ENCODE data around the gene LRRC27. TPM values are rescaled to one million over a fixed set of nuclear protein-coding genes. Genes with fewer than 3 reads are reported as not detected.

The LRRC27 gene
- total and polyA plus RNA-seq, 2 donors (not counting 1 experiment from before 2014, with no cell fraction given) = 23.6 to 25.6 TPM

DNA sequence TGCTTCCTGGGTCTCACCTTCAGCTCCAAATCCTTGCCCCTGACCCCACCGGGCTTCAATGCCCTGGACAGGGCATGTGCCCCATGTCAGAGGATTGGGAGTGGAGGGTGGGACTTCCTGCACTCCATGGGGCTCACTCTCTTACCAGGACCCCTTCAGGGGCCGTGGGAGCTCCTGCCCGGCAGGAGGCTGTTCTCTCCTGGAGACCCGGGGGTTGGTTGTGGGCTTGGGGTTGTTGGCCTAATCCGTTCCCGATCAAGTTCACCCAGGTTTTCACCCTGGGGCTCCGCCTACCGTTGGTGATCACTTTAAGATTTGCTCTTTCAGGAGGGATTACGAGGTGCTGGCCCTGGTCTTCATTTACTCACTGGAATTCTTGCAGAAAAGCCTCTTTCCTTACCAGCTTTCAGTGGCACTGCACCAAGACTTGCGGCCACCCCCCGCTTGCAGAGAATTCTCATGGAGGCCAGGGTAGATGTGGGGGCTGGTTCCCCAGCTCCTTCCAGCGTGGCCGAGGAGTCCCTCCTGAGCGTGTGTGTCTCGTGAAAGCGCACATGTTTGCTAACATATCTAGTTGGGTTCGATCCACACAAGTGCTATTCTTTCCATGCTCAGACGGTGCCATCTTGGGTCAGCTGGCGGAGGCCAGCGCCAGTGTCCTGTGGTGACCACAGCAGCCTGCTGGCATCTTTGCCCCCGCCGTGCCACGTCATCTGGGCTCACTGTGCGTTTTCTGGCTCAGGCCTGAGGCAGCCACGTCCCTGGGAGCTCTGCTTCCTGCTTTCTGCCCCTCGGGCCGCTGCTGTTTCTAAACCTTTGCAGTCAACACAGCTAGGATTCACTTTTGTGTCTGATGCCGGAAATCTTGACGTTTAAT is 80.6 kb downstream of the LRRC27 start:
- no peak overlapping the region for H3K4me3 ChIP-seq (ENCODE audit: control extremely low read depth in 1 of 5, extremely low read depth in 1 of 5, insufficient read depth in 1 of 5, low read depth in 2 of 5, low read length in 4 of 5)
- H4K20me1 ChIP-seq (ENCODE audit: control insufficient read depth, insufficient read depth, low read length, poor library complexity, severe bottlenecking) = peaks cover 24% of the 10 kb centered on the region
- DNase-seq (no peak), ATAC-seq (ENCODE audit: low read depth) (no peak)
- Mint-ChIP-seq H3K4me3 (no peak overlapping the region), H3K27me3 (no peaks in the 10 kb centered on the region), H3K27ac (peak overlapping the region; percentile 26), H3K4me1 (peaks cover 38% of the 10 kb centered on the region), H3K9me3 (ENCODE audit: insufficient read depth) (no peaks in the 10 kb centered on the region)
- H3K27ac ChIP-seq (ENCODE audit: low read length in 2 of 2) = no peak overlapping the region
- H3K36me3 ChIP-seq (replicated peaks in 1 of 2; ENCODE audit: control extremely low read depth in 1 of 2, control insufficient read depth in 1 of 2, extremely low read depth in 1 of 2, insufficient read depth in 2 of 2, low read length in 1 of 2) = peaks cover 0 to 23% of the 10 kb centered on the region in 2 experiments
- H3K4me1 ChIP-seq (ENCODE audit: control insufficient read depth in 2 of 2, insufficient read depth in 2 of 2, low read length in 2 of 2) = peaks cover 35 to 58% of the 10 kb centered on the region in 2 donors
- H3K4me2 ChIP-seq (replicated peaks; ENCODE audit: low read depth, low read length, poor library complexity, severe bottlenecking) = peak overlapping the region; percentile 41
- ChIA-PET CTCF (interaction anchor here (0.9 to 2.4 kb wide), 3 partner anchors 10 to 31 kb away, joined by 3 to 7 read pairs (median 6); no protein-coding TSS in a partner anchor), POLR2A (interaction anchor here (1.5 to 2.1 kb wide), 2 partner anchors 9 to 18 kb away, joined by 6 read pairs; no protein-coding TSS in a partner anchor)
- no peak overlapping the region for H3K9ac ChIP-seq (ENCODE audit: low read length)
- WGBS (ENCODE audit: insufficient coverage) = 78% methylated on average over 25 of the region's 29 CpGs
- TF ChIP-seq, protein P1, sequence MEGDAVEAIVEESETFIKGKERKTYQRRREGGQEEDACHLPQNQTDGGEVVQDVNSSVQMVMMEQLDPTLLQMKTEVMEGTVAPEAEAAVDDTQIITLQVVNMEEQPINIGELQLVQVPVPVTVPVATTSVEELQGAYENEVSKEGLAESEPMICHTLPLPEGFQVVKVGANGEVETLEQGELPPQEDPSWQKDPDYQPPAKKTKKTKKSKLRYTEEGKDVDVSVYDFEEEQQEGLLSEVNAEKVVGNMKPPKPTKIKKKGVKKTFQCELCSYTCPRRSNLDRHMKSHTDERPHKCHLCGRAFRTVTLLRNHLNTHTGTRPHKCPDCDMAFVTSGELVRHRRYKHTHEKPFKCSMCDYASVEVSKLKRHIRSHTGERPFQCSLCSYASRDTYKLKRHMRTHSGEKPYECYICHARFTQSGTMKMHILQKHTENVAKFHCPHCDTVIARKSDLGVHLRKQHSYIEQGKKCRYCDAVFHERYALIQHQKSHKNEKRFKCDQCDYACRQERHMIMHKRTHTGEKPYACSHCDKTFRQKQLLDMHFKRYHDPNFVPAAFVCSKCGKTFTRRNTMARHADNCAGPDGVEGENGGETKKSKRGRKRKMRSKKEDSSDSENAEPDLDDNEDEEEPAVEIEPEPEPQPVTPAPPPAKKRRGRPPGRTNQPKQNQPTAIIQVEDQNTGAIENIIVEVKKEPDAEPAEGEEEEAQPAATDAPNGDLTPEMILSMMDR (IDR thresholded peaks at IDR 0.05) = no peak
- no peak for TF ChIP-seq EZH2 (IDR thresholded peaks at IDR 0.05; ENCODE audit: borderline replicate concordance, insufficient read depth, low read depth, low read length, poor library complexity, severe bottlenecking)
- intact Hi-C loops (cut with micrococcal nuclease) = no loop called here
- H3K9me3 ChIP-seq (ENCODE audit: control extremely low read depth in 1 of 3, control insufficient read depth in 2 of 3, insufficient read depth in 1 of 3, low read length in 2 of 3) = no peaks in the 10 kb centered on the region
- H3K79me2 ChIP-seq (ENCODE audit: control insufficient read depth, insufficient read depth, low read length) = peaks cover 97% of the 10 kb centered on the region
- no peaks in the 10 kb centered on the region for H3K27me3 ChIP-seq (replicated peaks in 1 of 4; ENCODE audit: control extremely low read depth in 1 of 4, control insufficient read depth in 3 of 4, insufficient read depth in 4 of 4, low read length in 3 of 4)
- no peak overlapping the region for H2AFZ ChIP-seq (ENCODE audit: insufficient read depth, low read depth, low read length, poor library complexity, severe bottlenecking)
